GM12801 (cell line): ENCODE data around the gene UTS2.

Experiments
- CTCF ChIP-seq: IDR thresholded peaks from one replicate; pipeline ENCODE4 v1.5.1; 2011; ENCODE audit warnings: control low read depth; ENCODE audit not compliant: insufficient read length; ENCODE audit errors: extremely low read depth

UTS2 gene

GRCh38 chr1:7809742-7810141 lies 43.1 kb downstream of the UTS2 start:
- no peak for TF ChIP-seq CTCF

GRCh38 chr1:7808253-7808844 lies 44.5 kb downstream of the UTS2 start:
- no peak for TF ChIP-seq CTCF

GRCh38 chr1:7805460-7805859 lies 47.4 kb downstream of the UTS2 start:
- no peak for TF ChIP-seq CTCF
